Measurements from ENCODE around the gene ACTN3.

GRCh38 chr11:66564538-66564937 lies 17.8 kb downstream of the ACTN3 start:
- TF ChIP-seq, protein P1, sequence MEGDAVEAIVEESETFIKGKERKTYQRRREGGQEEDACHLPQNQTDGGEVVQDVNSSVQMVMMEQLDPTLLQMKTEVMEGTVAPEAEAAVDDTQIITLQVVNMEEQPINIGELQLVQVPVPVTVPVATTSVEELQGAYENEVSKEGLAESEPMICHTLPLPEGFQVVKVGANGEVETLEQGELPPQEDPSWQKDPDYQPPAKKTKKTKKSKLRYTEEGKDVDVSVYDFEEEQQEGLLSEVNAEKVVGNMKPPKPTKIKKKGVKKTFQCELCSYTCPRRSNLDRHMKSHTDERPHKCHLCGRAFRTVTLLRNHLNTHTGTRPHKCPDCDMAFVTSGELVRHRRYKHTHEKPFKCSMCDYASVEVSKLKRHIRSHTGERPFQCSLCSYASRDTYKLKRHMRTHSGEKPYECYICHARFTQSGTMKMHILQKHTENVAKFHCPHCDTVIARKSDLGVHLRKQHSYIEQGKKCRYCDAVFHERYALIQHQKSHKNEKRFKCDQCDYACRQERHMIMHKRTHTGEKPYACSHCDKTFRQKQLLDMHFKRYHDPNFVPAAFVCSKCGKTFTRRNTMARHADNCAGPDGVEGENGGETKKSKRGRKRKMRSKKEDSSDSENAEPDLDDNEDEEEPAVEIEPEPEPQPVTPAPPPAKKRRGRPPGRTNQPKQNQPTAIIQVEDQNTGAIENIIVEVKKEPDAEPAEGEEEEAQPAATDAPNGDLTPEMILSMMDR (IDR thresholded peaks at IDR 0.05; ENCODE audit: low read length): no peak
- TF ChIP-seq EZH2 (IDR thresholded peaks at IDR 0.05; ENCODE audit: borderline replicate concordance, low read length): no peak

Measured in OCI-LY1 (cell line).